Upper lobe of left lung (tissue), 6 donors: ENCODE data around the gene DENND1A. TPM values are rescaled to one million over a fixed set of nuclear protein-coding genes. Genes with fewer than 3 reads are reported as not detected.

Experiments
- ATAC-seq, 2 donors: fragments of 200-7000 bp; cut with Tn5 transposase; one replicate each; pipeline ENCODE4 v1.9.1; 2022; ENCODE audit warnings: mild to moderate bottlenecking in 2 of 2, moderate library complexity in 2 of 2; ENCODE audit not compliant: low FRiP score in 2 of 2
- DNase-seq, 2 donors: peaks; one replicate each; pipeline ENCODE4 v3.0.0-alpha.2; 2019 to 2020
- H3K27ac ChIP-seq, 4 donors: fragments of 200-600 bp; sonication (generic); one replicate each; pipeline ENCODE4 v1.5.1; 2016 to 2019
- H3K27me3 ChIP-seq, 4 donors: fragments of 200-600 bp; sonication (generic); one replicate each; pipeline ENCODE4 v1.5.1; 2017 to 2019
- H3K36me3 ChIP-seq, 4 donors: fragments of 200-600 bp; sonication (generic); one replicate each; pipeline ENCODE4 v1.5.1; 2016 to 2019
- H3K4me1 ChIP-seq, 4 donors: fragments of 200-600 bp; sonication (generic); one replicate each; pipeline ENCODE4 v1.5.1; 2018 to 2019
- H3K4me3 ChIP-seq, 4 donors: fragments of 200-600 bp; sonication (generic); one replicate each; pipeline ENCODE4 v1.5.1; 2017 to 2019; ENCODE audit warnings: mild to moderate bottlenecking in 2 of 4, moderate library complexity in 1 of 4
- H3K9me3 ChIP-seq, 4 donors: fragments of 200-600 bp; sonication (generic); one replicate each; pipeline ENCODE4 v1.5.1; 2018 to 2019
- CTCF ChIP-seq, 6 experiments: fragments of 450-650 bp in 4 of 6; fragments of 200-600 bp in 2 of 6; sonication (generic) in 2 of 6; IDR thresholded peaks; one replicate each; pipeline ENCODE4 v1.5.1; 2016 to 2019; ENCODE audit warnings: antibody characterized with exemption in 6 of 6
- EP300 ChIP-seq, 4 donors: sonication (generic); formaldehyde crosslinking; IDR thresholded peaks; one replicate each; pipeline ENCODE4 v1.5.1; 2017; ENCODE audit warnings: antibody characterized with exemption in 4 of 4, control low read depth in 2 of 4
- POLR2A ChIP-seq, 4 donors: fragments of 450-650 bp; IDR thresholded peaks; one replicate each; pipeline ENCODE4 v1.5.1; 2016 to 2017; ENCODE audit warnings: antibody characterized with exemption in 4 of 4, mild to moderate bottlenecking in 2 of 4
- POLR2AphosphoS5 ChIP-seq, 2 donors: sonication (generic); formaldehyde crosslinking; IDR thresholded peaks; one replicate each; pipeline ENCODE4 v1.5.1; 2017; ENCODE audit warnings: antibody characterized with exemption in 2 of 2
- WGBS, 2 donors: methylation state at CpG; one replicate each; pipeline ENCODE4 v1.1.5; 2017 to 2018; 5-methylcytosine and 5-hydroxymethylcytosine counted together
- total RNA-seq, 6 donors: library from RNA; depleted of rRNA in 4 of 6; stranded (reverse); fragments of >200 nt in 4 of 6; gene quantifications; one replicate each; pipeline versions ENCODE4 v1.1.0 to v1.2.1, GENCODE V29; 2016 to 2021
- donor health status: DM: no; HTN: no; CAD: no; lungs with moderate emphysema.
- donor health status: DM: no; HTN: yes; CAD: no; lungs with severe emphysema.

DENND1A gene
- total RNA-seq, 6 donors from 2014 or later = 9.8 to 46.1 (median 16.0) TPM

GRCh38 chr9:123631862-123632261 lies 298.1 kb downstream of the DENND1A start:
- no peak for TF ChIP-seq CTCF (IDR thresholded peaks at IDR 0.05)
- no peak for TF ChIP-seq POLR2A (IDR thresholded peaks at IDR 0.05)
- TF ChIP-seq POLR2AphosphoS5 (IDR thresholded peaks at IDR 0.05) = no peak
- no peak for TF ChIP-seq EP300 (IDR thresholded peaks at IDR 0.05)
- Histone ChIP-seq H3K9me3 (no peaks in the 10 kb centered on the region), H3K36me3 (peaks cover 0 to 15% (median 0%) of the 10 kb centered on the region in 4 donors), H3K4me3 (no peak overlapping the region), H3K4me1 (peaks cover 0 to 6% (median under 1%) of the 10 kb centered on the region in 4 donors), H3K27me3 (no peaks in the 10 kb centered on the region), H3K27ac (no peak overlapping the region)
- ATAC-seq (no peak), DNase-seq (no peak)
- WGBS, 2 donors = 95 to 96% methylated on average over 3 of the region's 3 CpGs

- WGBS, 2 donors = 98 to 100% methylated on average over 9 of the region's 9 CpGs
- no peak for ATAC-seq
- H3K4me3 ChIP-seq = no peak overlapping the region
- H3K27ac ChIP-seq = no peak overlapping the region
- peaks cover 0 to 15% (median 0%) of the 10 kb centered on the region in 4 donors for H3K36me3 ChIP-seq
- no peaks in the 10 kb centered on the region for H3K27me3 ChIP-seq
- no peaks in the 10 kb centered on the region for H3K9me3 ChIP-seq
- TF ChIP-seq EP300 (IDR thresholded peaks at IDR 0.05) = no peak
- no peak for TF ChIP-seq POLR2A (IDR thresholded peaks at IDR 0.05)
- no peak for TF ChIP-seq POLR2AphosphoS5 (IDR thresholded peaks at IDR 0.05)
- TF ChIP-seq CTCF (IDR thresholded peaks at IDR 0.05) = no peak
- peak in 1 of 2 donors; percentile 29 for DNase-seq
- no peaks in the 10 kb centered on the region for H3K4me1 ChIP-seq
Measured at GRCh38 chr9:123630233-123630632, 299.7 kb downstream of the DENND1A start.

DNA sequence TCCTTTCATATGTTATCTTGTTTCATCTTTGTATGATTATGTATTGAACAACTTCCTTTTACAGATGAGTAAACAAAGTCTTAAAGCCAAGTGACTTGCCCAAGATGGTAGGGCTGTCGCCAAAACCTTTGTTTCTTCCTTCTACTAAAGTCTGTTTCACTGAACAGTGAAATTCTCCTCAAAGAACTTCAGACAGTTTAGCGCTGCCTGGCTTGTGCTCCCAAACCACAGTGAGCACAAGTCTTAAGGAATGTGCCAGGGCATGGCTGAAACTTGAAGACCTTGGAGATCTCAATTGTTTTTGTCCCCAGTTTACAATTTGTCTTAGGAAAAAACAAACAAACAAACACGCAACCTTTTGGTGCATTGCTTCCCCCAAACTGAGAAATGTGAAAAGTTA lies 300.4 kb downstream of the DENND1A start:
- WGBS, 2 donors = 88% methylated on average over 3 of the region's 3 CpGs
- no peaks in the 10 kb centered on the region for H3K27me3 ChIP-seq
- no peaks in the 10 kb centered on the region for H3K9me3 ChIP-seq
- no peaks in the 10 kb centered on the region for H3K4me1 ChIP-seq
- DNase-seq (no peak), ATAC-seq (no peak)
- H3K4me3 ChIP-seq = no peak overlapping the region
- TF ChIP-seq POLR2A (IDR thresholded peaks at IDR 0.05) (no peak), POLR2AphosphoS5 (IDR thresholded peaks at IDR 0.05) (no peak), EP300 (IDR thresholded peaks at IDR 0.05) (no peak), CTCF (IDR thresholded peaks at IDR 0.05) (no peak)
- no peak overlapping the region for H3K27ac ChIP-seq
- peaks cover 0 to 15% (median 0%) of the 10 kb centered on the region in 4 donors for H3K36me3 ChIP-seq

- no peak for ATAC-seq
- H3K27me3 ChIP-seq = no peaks in the 10 kb centered on the region
- WGBS, 2 donors = 65 to 69% methylated on average over 2 of the region's 2 CpGs
- H3K36me3 ChIP-seq = peaks cover 0 to 3% (median 0%) of the 10 kb centered on the region in 4 donors
- H3K4me1 ChIP-seq = no peaks in the 10 kb centered on the region
- TF ChIP-seq CTCF (IDR thresholded peaks at IDR 0.05) (no peak), POLR2AphosphoS5 (IDR thresholded peaks at IDR 0.05) (no peak), EP300 (IDR thresholded peaks at IDR 0.05) (no peak), POLR2A (IDR thresholded peaks at IDR 0.05) (no peak)
- no peaks in the 10 kb centered on the region for H3K9me3 ChIP-seq
- no peak overlapping the region for H3K27ac ChIP-seq
- DNase-seq = no peak
- H3K4me3 ChIP-seq = no peak overlapping the region
Measured at GRCh38 chr9:123622711-123623241, 307.1 kb downstream of the DENND1A start.

GRCh38 chr9:123620239-123620638 lies 309.7 kb downstream of the DENND1A start:
- H3K4me1 ChIP-seq = no peaks in the 10 kb centered on the region
- no peak overlapping the region for H3K27ac ChIP-seq
- H3K27me3 ChIP-seq = no peaks in the 10 kb centered on the region
- DNase-seq = no peak
- no peak overlapping the region for H3K4me3 ChIP-seq
- H3K9me3 ChIP-seq = no peaks in the 10 kb centered on the region
- no peak for ATAC-seq
- H3K36me3 ChIP-seq = no peaks in the 10 kb centered on the region
- no peak for TF ChIP-seq POLR2AphosphoS5 (IDR thresholded peaks at IDR 0.05)
- TF ChIP-seq EP300 (IDR thresholded peaks at IDR 0.05) = no peak
- no peak for TF ChIP-seq CTCF (IDR thresholded peaks at IDR 0.05)
- no peak for TF ChIP-seq POLR2A (IDR thresholded peaks at IDR 0.05)
